Measurements from ENCODE around the gene C11orf42. TPM values are rescaled to one million over a fixed set of nuclear protein-coding genes. Genes with fewer than 3 reads are reported as not detected.
A peak's percentile ranks its signal among the peaks of the same experiment; 100 is the strongest.

C11orf42 gene
- total RNA-seq, 4 donors from 2014 or later = not detected

GRCh38 chr11:6194065-6194581 lies 11.2 kb upstream of the C11orf42 start:
- Histone ChIP-seq H3K36me3 (no peaks in the 10 kb centered on the region), H3K27ac (replicated peaks in 1 of 4) (no peak overlapping the region), H3K9me3 (no peaks in the 10 kb centered on the region), H3K4me3 (no peak overlapping the region), H3K27me3 (no peaks in the 10 kb centered on the region), H3K4me1 (no peaks in the 10 kb centered on the region)
- 62% methylated on average over 1 of the region's 1 CpG for WGBS
- TF ChIP-seq POLR2A (IDR thresholded peaks at IDR 0.05; ENCODE audit: low read depth) (no peak), CTCF (IDR thresholded peaks at IDR 0.05) (no peak), EP300 (IDR thresholded peaks at IDR 0.05) (no peak), POLR2AphosphoS5 (IDR thresholded peaks at IDR 0.05) (no peak)
- intact Hi-C loops (cut with DNase I) = no loop called here
- peak; percentile 70 for DNase-seq (ENCODE audit: extremely low spot score)

GRCh38 chr11:6196396-6196795 lies 9.0 kb upstream of the C11orf42 start:
- Histone ChIP-seq H3K27ac (replicated peaks in 1 of 4) (no peak overlapping the region), H3K4me1 (no peaks in the 10 kb centered on the region), H3K9me3 (no peaks in the 10 kb centered on the region), H3K27me3 (no peaks in the 10 kb centered on the region), H3K36me3 (no peaks in the 10 kb centered on the region), H3K4me3 (no peak overlapping the region)
- WGBS = 51% methylated on average over 4 of the region's 4 CpGs
- intact Hi-C loops (cut with DNase I) = no loop called here
- no peak for DNase-seq (ENCODE audit: extremely low spot score)
- TF ChIP-seq EP300 (IDR thresholded peaks at IDR 0.05) (no peak), POLR2AphosphoS5 (IDR thresholded peaks at IDR 0.05) (no peak), POLR2A (IDR thresholded peaks at IDR 0.05; ENCODE audit: low read depth) (no peak), CTCF (IDR thresholded peaks at IDR 0.05) (no peak)

- Histone ChIP-seq H3K27ac (replicated peaks in 1 of 4) (no peak overlapping the region), H3K4me1 (no peaks in the 10 kb centered on the region), H3K9me3 (no peaks in the 10 kb centered on the region), H3K27me3 (no peaks in the 10 kb centered on the region), H3K36me3 (no peaks in the 10 kb centered on the region), H3K4me3 (no peak overlapping the region)
- TF ChIP-seq EP300 (IDR thresholded peaks at IDR 0.05) = no peak
- no peak for TF ChIP-seq POLR2AphosphoS5 (IDR thresholded peaks at IDR 0.05)
- no peak for TF ChIP-seq CTCF (IDR thresholded peaks at IDR 0.05)
- DNase-seq (ENCODE audit: extremely low spot score) = peak; percentile 53
- intact Hi-C loops (cut with DNase I) = no loop called here
- WGBS = 70% methylated on average over 4 of the region's 4 CpGs
Observed at GRCh38 chr11:6197466-6198200, 7.7 kb upstream of the C11orf42 start.

GRCh38 chr11:6199174-6199810 lies 6.1 kb upstream of the C11orf42 start, which contains the start of gene OR52W1:
TSS of gene OR52W1 (plus strand) at chr11:6199224. CDS start at chr11:6199224, 0 bp downstream.
- H3K27ac ChIP-seq (replicated peaks in 1 of 4) = no peak within 1 kb of the TSS
- H3K4me3 ChIP-seq = no peak within 1 kb of the TSS
- DNase-seq (ENCODE audit: extremely low spot score) = peak; percentile 57
- H3K36me3 ChIP-seq = no peaks in the 10 kb centered on the region
- TF ChIP-seq EP300 (IDR thresholded peaks at IDR 0.05) = no peak
- no peak for TF ChIP-seq POLR2A (IDR thresholded peaks at IDR 0.05; ENCODE audit: low read depth)
- no peak for TF ChIP-seq POLR2AphosphoS5 (IDR thresholded peaks at IDR 0.05)
- no peak for TF ChIP-seq CTCF (IDR thresholded peaks at IDR 0.05)
- H3K4me1 ChIP-seq = no peaks in the 10 kb centered on the region
- intact Hi-C loops (cut with DNase I) = no loop called here
- no peaks in the 10 kb centered on the region for H3K27me3 ChIP-seq
- 100% methylated on average over 4 of the region's 5 CpGs for WGBS
- no peaks in the 10 kb centered on the region for H3K9me3 ChIP-seq
